Heart left ventricle (tissue), 16 donors: ENCODE results near the gene TDRD10. TPM values are rescaled to one million over a fixed set of nuclear protein-coding genes. Genes with fewer than 3 reads are reported as not detected.

Experiments
- ATAC-seq, 4 donors: fragments of 200-7000 bp; cut with Tn5 transposase; one replicate each; pipeline ENCODE4 v1.9.1; 2020 to 2022; ENCODE audit warnings: moderate library complexity in 4 of 4, mild to moderate bottlenecking in 3 of 4, moderate number of reproducible peaks in 1 of 4
- DNase-seq, 5 donors: peaks; one replicate each; pipeline ENCODE4 v3.0.0-alpha.2; 2020
- H3K27ac ChIP-seq, 12 donors: fragments of 200-600 bp; sonication (generic) in 4 of 12; one replicate each; pipeline versions ENCODE4 v1.5.0 to v1.8.0; 2016 to 2022; ENCODE audit warnings: mild to moderate bottlenecking in 2 of 12
- H3K27me3 ChIP-seq, 9 donors: fragments of 200-600 bp; sonication (generic) in 2 of 9; one replicate each; pipeline versions ENCODE4 v1.5.1 to v1.8.0; 2016 to 2022; ENCODE audit warnings: mild to moderate bottlenecking in 3 of 9
- H3K36me3 ChIP-seq, 9 donors: fragments of 200-600 bp; sonication (generic) in 2 of 9; one replicate each; pipeline versions ENCODE4 v1.5.0 to v1.8.0; 2018 to 2022; ENCODE audit warnings: mild to moderate bottlenecking in 2 of 9
- H3K4me1 ChIP-seq, 12 donors: fragments of 200-600 bp; sonication (generic) in 4 of 12; one replicate each; pipeline versions ENCODE4 v1.5.0 to v1.8.0; 2016 to 2022; ENCODE audit warnings: mild to moderate bottlenecking in 3 of 12
- H3K4me3 ChIP-seq, 12 donors: fragments of 200-600 bp; sonication (generic) in 4 of 12; one replicate each; pipeline versions ENCODE4 v1.5.0 to v1.8.0; 2017 to 2022; ENCODE audit warnings: mild to moderate bottlenecking in 9 of 12, moderate library complexity in 4 of 12
- H3K9me3 ChIP-seq, 12 donors: fragments of 200-600 bp; sonication (generic) in 4 of 12; one replicate each; pipeline versions ENCODE4 v1.5.0 to v1.8.0; 2016 to 2022; ENCODE audit warnings: mild to moderate bottlenecking in 1 of 12
- CTCF ChIP-seq, 12 donors: fragments of 200-600 bp; sonication (generic) in 4 of 12; IDR thresholded peaks; one replicate each; pipeline versions ENCODE4 v1.5.0 to v1.8.0; 2018 to 2022; ENCODE audit warnings: antibody characterized with exemption in 12 of 12, mild to moderate bottlenecking in 5 of 12
- POLR2A ChIP-seq, 2 donors: fragments of 450-650 bp; IDR thresholded peaks; one replicate each; pipeline ENCODE4 v1.6.1; 2017; ENCODE audit warnings: antibody characterized with exemption in 2 of 2, mild to moderate bottlenecking in 2 of 2, moderate library complexity in 2 of 2
- WGBS, 4 donors: extraction: QIAGEN DNeasy Blood & Tissue Kit in 2 of 4; methylation state at CpG; one replicate each; pipeline versions ENCODE4 v1.1.5 to v1.1.7; 2013 to 2018; 5-methylcytosine and 5-hydroxymethylcytosine counted together
- intact Hi-C, 10 donors: fragments of 100-400 bp; cut with DNase I; formaldehyde crosslinking; loops; one replicate each; pipeline versions ENCODE4 v1.11.1 to v1.14.2; 2022
- polyA plus RNA-seq, 2 donors: library from polyadenylated mRNA; stranded (reverse); fragments of 200-250 nt; gene quantifications; one replicate each; pipeline ENCODE4 v1.2.3, GENCODE V29; 2013
- total RNA-seq, 9 donors: library from RNA; depleted of rRNA in 2 of 9; stranded (reverse); fragments of >200 nt in 2 of 9; fragmentation: NEBNext Ultra II Directional in 3 of 9; extraction: Animal tissue kit (Norgen Biotek cat#: 25700) in 3 of 9; gene quantifications; one replicate each; pipeline versions ENCODE4 v1.1.0 to v1.2.4, GENCODE V29; 2016 to 2023
- donor health status: ischemic (EF 13 %, LVEDD 7.1; RV severe dilation, severe dysfunction).
- donor health status: healthy with polysubstance abuse.
- donor health status: DM: no; HTN: yes; CAD: no.
- donor health status: DM: no; HTN: no; CAD: no.
- donor health status: ischemic (EF 25% LVEDD 6.9; RV normal size, moderate dysfunction).
- donor health status: ischemic (EF 25% LVEDD 5.7; RV mildly dilated, moderate dysfunction).
- donor health status: healthy.
- donor health status: DM: yes; HTN: yes; CAD: no.
- donor health status: ischemic (EF 35%, LVEDD 5.7; RV mildly dilated, moderate dysfunction).
- donor health status: nonischemic (EF 11% LVEDD 7.7; RV severe dilation, severe dysfunction).
- donor health status: DM: yes; HTN: yes; CAD: no.
- donor health status: PGD.
- donor health status: ischemic (EF 29% LVEDD 5.4; RV normal size, mild dysfunction).
- donor health status: nonischemic (EF 23%, LVEDD 6.1; RV moderate dilation, normal function).

The TDRD10 gene
- total and polyA plus RNA-seq, 11 donors = 0.71 to 3.4 (median 1.9) TPM

GRCh38 chr1:154463512-154463990 is 38.5 kb upstream of the TDRD10 start:
- no peaks in the 10 kb centered on the region for H3K9me3 ChIP-seq
- peak in 3 of 4 donors; percentile 36 to 55 (median 38) for ATAC-seq
- TF ChIP-seq POLR2A (IDR thresholded peaks at IDR 0.05) (no peak), CTCF (IDR thresholded peaks at IDR 0.05) (no peak)

GRCh38 chr1:154465621-154466195 is 36.3 kb upstream of the TDRD10 start:
- no peak for DNase-seq
- ATAC-seq = no peak
- no peaks in the 10 kb centered on the region for H3K27me3 ChIP-seq
- TF ChIP-seq POLR2A (IDR thresholded peaks at IDR 0.05) (no peak), CTCF (IDR thresholded peaks at IDR 0.05) (no peak)
- H3K9me3 ChIP-seq = no peaks in the 10 kb centered on the region
- intact Hi-C loops = loop anchor here in 1 of 10 donors (10.0 kb wide), 1 partner anchor 61 kb away; the partner anchor contains the start of gene IL6R
- 79 to 86% (median 82%) methylated on average over 6 to 8 of the region's 8 CpGs for WGBS, 4 donors
- H3K4me1 ChIP-seq = peaks cover 0 to 60% (median 7%) of the 10 kb centered on the region in 12 donors
- H3K36me3 ChIP-seq = peaks cover 0 to 29% (median 22%) of the 10 kb centered on the region in 9 donors
- H3K4me3 ChIP-seq = no peak overlapping the region
- peak overlapping the region in 1 of 12 donors; percentile 91 for H3K27ac ChIP-seq

More at GRCh38 chr1:154463512-154463990, 38.5 kb upstream of the TDRD10 start:
- intact Hi-C loops = loop anchor here in 1 of 10 donors (10.0 kb wide), 1 partner anchor 59 kb away; the partner anchor contains the start of gene IL6R
- Histone ChIP-seq H3K36me3 (peaks cover 0 to 42% (median 16%) of the 10 kb centered on the region in 9 donors), H3K4me3 (no peak overlapping the region), H3K27ac (peak overlapping the region in 3 of 12 donors; percentile 43 to 91 (median 64)), H3K27me3 (no peaks in the 10 kb centered on the region), H3K4me1 (peaks cover 0 to 60% (median 7%) of the 10 kb centered on the region in 12 donors)
- 45 to 69% (median 61%) methylated on average over 4 of the region's 4 CpGs for WGBS, 4 donors
- DNase-seq = peak in 2 of 5 donors; percentile 33 to 39

GRCh38 chr1:154466206-154466605 is 35.8 kb upstream of the TDRD10 start:
- ATAC-seq = no peak
- Histone ChIP-seq H3K36me3 (peaks cover 0 to 29% (median 22%) of the 10 kb centered on the region in 9 donors), H3K27me3 (no peaks in the 10 kb centered on the region), H3K4me1 (peaks cover 0 to 60% (median 7%) of the 10 kb centered on the region in 12 donors), H3K27ac (peak overlapping the region in 1 of 12 donors; percentile 91), H3K9me3 (no peaks in the 10 kb centered on the region), H3K4me3 (no peak overlapping the region)
- TF ChIP-seq POLR2A (IDR thresholded peaks at IDR 0.05) = no peak
- no peak for TF ChIP-seq CTCF (IDR thresholded peaks at IDR 0.05)
- 84 to 87% (median 84%) methylated on average over 3 of the region's 3 CpGs for WGBS, 4 donors
- no peak for DNase-seq
- intact Hi-C loops = loop anchor here in 1 of 10 donors (10.0 kb wide), 1 partner anchor 61 kb away; the partner anchor contains the start of gene IL6R

- DNase-seq (no peak), ATAC-seq (peak in 1 of 4 donors; percentile 44)
- H3K36me3 ChIP-seq = peaks cover 0 to 29% (median 21%) of the 10 kb centered on the region in 9 donors
- TF ChIP-seq CTCF (IDR thresholded peaks at IDR 0.05) = peak in 7 of 12 donors; percentile 9 to 46 (median 25)
- no peak for TF ChIP-seq POLR2A (IDR thresholded peaks at IDR 0.05)
- H3K27ac ChIP-seq = peak overlapping the region in 1 of 12 donors; percentile 91
- H3K4me1 ChIP-seq = peaks cover 0 to 55% (median 7%) of the 10 kb centered on the region in 12 donors
- no peak overlapping the region for H3K4me3 ChIP-seq
- H3K9me3 ChIP-seq = no peaks in the 10 kb centered on the region
- no peaks in the 10 kb centered on the region for H3K27me3 ChIP-seq
- intact Hi-C loops = loop anchor here in 1 of 10 donors (10.0 kb wide), 1 partner anchor 62 kb away; the partner anchor contains the start of gene IL6R
- WGBS, 4 donors = 43 to 56% (median 51%) methylated on average over 8 of the region's 8 CpGs
These were observed 35.0 kb upstream of the TDRD10 start for GRCh38 chr1:154466921-154467417.
